ENCODE measurements around the gene GMDS. TPM values are rescaled to one million over a fixed set of nuclear protein-coding genes. Genes with fewer than 3 reads are reported as not detected.

Gene GMDS
- total and polyA plus RNA-seq, 2 of the 8 experiments (the other 6 are each of a cell fraction or from before 2014, with no cell fraction given): 16.8 to 50.0 TPM

DNA sequence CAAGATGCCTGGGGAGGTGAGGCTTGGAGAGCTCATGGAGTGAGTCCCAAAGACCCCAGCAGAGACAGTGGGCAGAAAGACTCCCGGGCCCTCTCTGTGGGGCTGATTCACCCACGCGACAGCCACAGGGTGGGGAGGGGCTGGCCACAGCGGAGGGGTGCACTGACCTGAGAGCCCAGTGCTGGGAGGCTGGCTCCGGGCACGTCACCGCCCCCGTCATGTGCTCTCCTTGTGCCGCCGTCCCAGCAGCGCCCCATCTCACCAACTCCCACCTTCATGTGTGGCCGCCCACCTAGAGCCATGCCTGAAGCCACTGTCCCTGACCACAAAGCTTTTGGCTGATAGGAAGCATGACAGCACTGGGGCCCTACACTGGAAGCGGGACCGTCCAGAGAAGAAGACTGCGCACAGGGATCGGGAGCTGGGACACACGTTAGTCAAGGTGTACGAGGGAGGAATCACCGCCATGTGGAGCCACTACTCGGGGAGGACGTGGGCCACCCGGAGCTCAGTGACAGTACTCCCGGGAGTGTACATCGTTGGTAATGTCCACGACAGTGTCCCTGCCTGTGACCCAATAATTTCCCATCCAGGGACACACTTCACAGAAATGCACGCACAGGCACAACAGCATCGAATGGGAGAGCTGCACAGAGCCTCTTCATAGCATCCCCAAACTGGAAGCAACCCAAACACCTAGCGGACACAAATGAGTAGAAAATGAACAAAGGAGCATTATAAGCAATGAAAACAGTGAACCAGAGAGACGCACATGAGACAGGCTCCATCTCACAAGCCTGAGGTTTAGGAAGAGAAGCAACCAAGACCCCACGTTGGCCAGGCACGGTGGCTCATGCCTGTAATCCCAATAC, 664.0 kb downstream of the GMDS start:
- Histone ChIP-seq H2AFZ (ENCODE audit: low read length) (no peak overlapping the region), H3K56ac (replicated peaks; ENCODE audit: insufficient read length, low read depth, low read length) (no peak overlapping the region), H4K91ac (replicated peaks; ENCODE audit: insufficient read length, low read length) (no peak overlapping the region), H3K4me2 (ENCODE audit: insufficient read depth in 1 of 2, low read depth in 2 of 2, low read length in 2 of 2) (no peak overlapping the region), H3K4ac (replicated peaks; ENCODE audit: insufficient read length, low read depth, low read length) (no peak overlapping the region), H2BK5ac (ENCODE audit: low read depth, low read length) (no peak overlapping the region), H3K27ac (ENCODE audit: low read depth, low read length) (no peak overlapping the region), H3K14ac (ENCODE audit: insufficient read length) (no peak overlapping the region), H3K27me3 (replicated peaks in 1 of 4; ENCODE audit: control insufficient read depth in 3 of 4, extremely low read depth in 1 of 4, insufficient read depth in 3 of 4, low read length in 3 of 4) (0 out of 7 replicates have a peak, but pooled peaks cover 0 to 3% (median 0%) of the 10 kb centered on the region in 4 experiments), H2AK5ac (ENCODE audit: low read depth, low read length) (no peak overlapping the region), H3K23ac (ENCODE audit: insufficient read length) (no peak overlapping the region), H3K36me3 (ENCODE audit: control insufficient read depth in 2 of 4, insufficient read depth in 4 of 4, low read length in 3 of 4) (no peaks in the 10 kb centered on the region), H4K5ac (ENCODE audit: insufficient read length, low read depth, low read length) (no peak overlapping the region), H3K23me2 (ENCODE audit: low read depth, low read length) (no peaks in the 10 kb centered on the region), H3K79me2 (ENCODE audit: control insufficient read depth in 1 of 2, insufficient read depth in 2 of 2, low read length in 2 of 2) (no peaks in the 10 kb centered on the region), H4K8ac (ENCODE audit: extremely low read depth, insufficient read depth, low read length) (peak overlapping the region; percentile 51; the same call in 1 of the 2 replicates), H3K9ac (replicated peaks in 1 of 4; ENCODE audit: extremely low read depth in 1 of 4, low read depth in 3 of 4, low read length in 3 of 4) (no peak overlapping the region), H3K18ac (ENCODE audit: extremely low read depth, low read length) (no peak overlapping the region), H3K4me1 (replicated peaks in 1 of 4; ENCODE audit: control insufficient read depth in 3 of 4, insufficient read depth in 4 of 4, low read length in 3 of 4) (no peaks in the 10 kb centered on the region; a peak in 1 of 7 replicates), H2BK20ac (ENCODE audit: low read length) (no peak overlapping the region), H4K20me1 (replicated peaks in 1 of 2; ENCODE audit: control insufficient read depth in 1 of 2, insufficient read depth in 2 of 2, low read length in 2 of 2) (no peaks in the 10 kb centered on the region), H2BK15ac (ENCODE audit: low read length) (no peak overlapping the region), H3K79me1 (ENCODE audit: low read depth, low read length) (no peaks in the 10 kb centered on the region), H3K4me3 (ENCODE audit: extremely low read depth in 1 of 4, insufficient read depth in 2 of 4, low read depth in 3 of 4, low read length in 4 of 4) (no peak overlapping the region), H2BK12ac (ENCODE audit: low read depth, low read length) (no peak overlapping the region), H2BK120ac (replicated peaks; ENCODE audit: low read depth, low read length) (no peak overlapping the region), H3K9me3 (ENCODE audit: insufficient read depth in 2 of 2, low read depth in 1 of 2, low read length in 1 of 2) (no peaks in the 10 kb centered on the region)
- CTCF ChIA-PET (ENCODE audit: partially characterized antibody): interaction anchor here (0.5 to 1.7 kb wide), 3 partner anchors 13 to 75 kb away, joined by 3 to 4 read pairs (median 3); no protein-coding TSS in a partner anchor
- DNase-seq (ENCODE audit: low read depth in 1 of 2, low spot score in 2 of 2): peak in 1 of 2 experiments; percentile 22
- 89% methylated on average over 24 of the region's 31 CpGs; no CpG with 5 or more reads in 1 of the 2 experiments for WGBS, 2 experiments (ENCODE audit: extremely low coverage in 1 of 2, insufficient coverage in 1 of 2, insufficient read length in 1 of 2, insufficient replicate concordance in 2 of 2, low coverage in 1 of 2, low lambda C conversion rate in 2 of 2, missing lambda C conversion rate in 1 of 2)
- FAIRE-seq: no peak
- POLR2A ChIA-PET (ENCODE audit: partially characterized antibody): no interaction called here
- no peak for TF ChIP-seq CHD1 (IDR thresholded peaks at IDR 0.05; ENCODE audit: low read depth, low read length)
- TF ChIP-seq RAD21 (IDR thresholded peaks at IDR 0.05 in 1 of 2, conservative IDR thresholded peaks at IDR 0.05 in 1 of 2; ENCODE audit: low read depth in 2 of 2, low read length in 2 of 2): no peak
- TF ChIP-seq BCL11A (IDR thresholded peaks at IDR 0.05; ENCODE audit: low read depth in 2 of 2, low read length in 2 of 2): no peak
- TF ChIP-seq JUN (IDR thresholded peaks at IDR 0.05; ENCODE audit: low read depth, low read length): no peak
- no peak for TF ChIP-seq SP2 (IDR thresholded peaks at IDR 0.05; ENCODE audit: low read length)
- no peak for TF ChIP-seq RNF2 (IDR thresholded peaks at IDR 0.05; ENCODE audit: borderline replicate concordance, low read depth, low read length, missing control alignments, poor library complexity, severe bottlenecking)
